GM20000 (cell line): Measurements from ENCODE around the gene METTL16.

ENCODE experiments used
- DNase-seq: peaks from one replicate; pipeline ENCODE4 v3.0.0; 2012; ENCODE audit warnings: low spot score
- CTCF ChIP-seq: IDR thresholded peaks from 2 replicates; pipeline ENCODE4 v1.5.1; 2012; ENCODE audit warnings: mild to moderate bottlenecking, control low read depth; ENCODE audit errors: extremely low read depth, missing control alignments

Gene METTL16

GRCh38 chr17:2419486-2419885 is 92.2 kb downstream of the METTL16 start:
- DNase-seq, result no peak
- no peak for TF ChIP-seq CTCF

DNA sequence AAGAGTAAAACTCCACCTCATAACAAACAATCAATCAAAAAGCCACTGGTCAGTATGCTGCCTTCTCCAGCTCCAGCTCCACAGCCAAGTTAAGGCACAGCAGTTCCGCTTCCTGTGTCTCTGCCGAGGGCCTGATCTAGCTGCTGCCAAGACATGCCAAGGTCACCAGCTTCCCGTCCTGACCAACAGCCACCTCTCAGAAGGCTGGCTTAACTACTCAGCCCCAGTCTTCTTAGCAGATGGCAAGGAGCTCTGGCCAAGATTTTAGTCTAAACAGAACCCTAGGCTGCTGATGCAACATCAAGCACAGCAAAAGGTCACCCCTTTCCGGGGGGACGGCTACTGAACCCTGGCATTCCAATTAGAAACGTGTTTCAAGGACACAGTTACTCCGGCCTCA is 93.1 kb downstream of the METTL16 start:
- no peak for TF ChIP-seq CTCF
- DNase-seq, result no peak

GRCh38 chr17:2416010-2416734 is 95.5 kb downstream of the METTL16 start:
- TF ChIP-seq CTCF, result peak; percentile 83
- peak; percentile 85 for DNase-seq

DNA sequence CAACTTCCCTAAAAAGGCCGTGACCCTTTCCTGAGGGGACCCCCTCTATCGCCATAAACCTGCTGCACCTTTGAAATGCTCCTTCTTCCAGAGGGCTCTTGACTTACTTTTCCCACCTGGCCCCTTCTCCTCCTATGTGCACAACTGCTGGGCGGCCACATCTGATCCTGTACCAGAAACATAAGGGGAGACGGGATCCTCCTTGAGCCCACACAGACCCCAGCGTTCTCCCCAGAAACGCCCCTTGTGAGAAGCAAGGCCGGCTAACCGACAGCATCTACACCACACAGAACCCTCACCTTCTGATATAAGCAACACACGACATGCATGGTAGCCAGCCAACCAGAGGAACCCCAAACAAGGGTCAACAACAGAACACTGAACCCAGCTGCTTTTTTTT is 96.6 kb downstream of the METTL16 start:
- TF ChIP-seq CTCF, result no peak
- DNase-seq, result no peak

DNA sequence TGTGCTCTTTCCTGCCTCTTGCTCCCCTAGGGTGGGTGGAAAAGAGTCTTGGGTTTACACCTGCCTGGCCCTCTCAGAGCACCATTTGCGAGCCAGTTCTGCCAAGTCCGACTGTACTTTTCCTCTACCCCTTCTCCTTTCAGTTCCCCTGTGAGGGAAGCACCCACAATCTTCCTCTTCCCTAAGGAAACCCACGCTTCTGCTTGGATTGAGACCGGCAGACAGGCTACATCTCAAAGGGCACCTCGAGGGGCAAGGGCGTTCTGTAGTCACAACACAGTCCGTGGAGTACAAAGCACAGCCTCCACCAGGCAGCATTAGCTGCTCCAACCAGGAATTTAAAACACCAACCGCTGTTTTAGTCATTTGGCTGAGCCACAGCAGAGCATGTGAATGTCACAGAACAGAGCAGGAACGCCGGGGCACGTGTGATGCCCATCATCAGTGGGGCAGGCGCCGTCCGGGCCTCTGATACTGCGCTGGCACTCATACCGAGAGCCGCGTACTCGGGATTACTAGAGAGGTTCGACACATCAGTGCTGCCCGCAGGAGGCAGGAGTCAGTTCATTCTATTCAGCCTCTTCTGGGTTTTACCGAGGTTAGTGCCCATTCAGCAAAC is 97.1 kb downstream of the METTL16 start:
- no peak for TF ChIP-seq CTCF
- DNase-seq, result no peak

- DNase-seq, result no peak
- TF ChIP-seq CTCF, result no peak
Measured at GRCh38 chr17:2412561-2413021, 99.1 kb downstream of the METTL16 start.

DNA sequence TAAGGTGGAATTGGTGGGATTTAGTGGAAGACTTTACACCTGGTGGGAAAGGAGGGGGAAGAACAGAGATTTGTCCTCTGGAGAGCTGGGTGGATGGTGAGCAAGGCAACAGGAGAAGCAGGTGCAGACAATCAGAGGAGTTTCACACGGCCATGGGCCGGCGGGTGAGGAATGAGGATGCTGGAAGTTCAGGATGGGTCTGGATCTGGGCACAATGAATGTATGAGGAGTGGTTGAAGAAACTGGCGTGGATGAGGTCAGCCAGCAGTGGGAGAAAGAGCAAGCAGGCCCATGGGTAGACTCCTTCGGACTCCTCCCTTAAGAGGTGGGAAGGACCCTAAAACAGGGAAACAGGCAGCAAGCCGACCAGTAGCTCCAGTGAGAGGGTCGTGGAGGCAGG is 100.7 kb downstream of the METTL16 start:
- DNase-seq, result no peak
- no peak for TF ChIP-seq CTCF
